IPS-20b (cell line): ENCODE measurements around the gene SPECC1.
"Not testable (repeated sequence)": the region's sequence is repeated elsewhere in the genome, so short reads cannot be mapped to it uniquely, and the experiment has no call there.

Experiments used
- H3K27ac ChIP-seq: one replicate; pipeline ENCODE4 v1.5.1; 2013; ENCODE audit warnings: low read length
- H3K27me3 ChIP-seq: 2 replicates; pipeline ENCODE4 v1.6.1; 2013; ENCODE audit warnings: mild to moderate bottlenecking, low read length, inconsistent platforms; ENCODE audit not compliant: insufficient read depth
- H3K36me3 ChIP-seq: 2 replicates; pipeline ENCODE4 v1.6.1; 2013; ENCODE audit warnings: low read depth, mild to moderate bottlenecking, inconsistent platforms, low read length, moderate library complexity; ENCODE audit not compliant: insufficient read depth
- H3K4me1 ChIP-seq: 2 replicates; pipeline ENCODE4 v1.6.1; 2013; ENCODE audit warnings: mild to moderate bottlenecking, control low read depth, inconsistent platforms, low read length, moderate library complexity; ENCODE audit not compliant: insufficient read depth
- H3K4me3 ChIP-seq: 2 replicates; pipeline ENCODE4 v1.5.1; 2013; ENCODE audit warnings: mild to moderate bottlenecking, low read length, inconsistent platforms
- H3K9ac ChIP-seq: 2 replicates; pipeline ENCODE4 v1.6.1; 2013; ENCODE audit warnings: low read depth, mild to moderate bottlenecking, inconsistent platforms, low read length, moderate library complexity
- H3K9me3 ChIP-seq: 2 replicates; pipeline ENCODE4 v1.6.1; 2013; ENCODE audit warnings: mild to moderate bottlenecking, low read depth, low read length, inconsistent platforms; ENCODE audit not compliant: insufficient read depth

The SPECC1 gene

GRCh38 chr17:20091174-20092029 lies 82.2 kb downstream of the SPECC1 start:
- no peak overlapping the region for H3K4me3 ChIP-seq
- no peaks in the 10 kb centered on the region for H3K9me3 ChIP-seq
- H3K4me1 ChIP-seq: peaks cover 24% of the 10 kb centered on the region; the same call in 1 of the 2 replicates
- no peaks in the 10 kb centered on the region for H3K27me3 ChIP-seq
- no peaks in the 10 kb centered on the region for H3K36me3 ChIP-seq
- no peak overlapping the region for H3K27ac ChIP-seq
- no peak overlapping the region for H3K9ac ChIP-seq

GRCh38 chr17:20092261-20092867 lies 83.2 kb downstream of the SPECC1 start:
- Histone ChIP-seq H3K36me3 (no peaks in the 10 kb centered on the region), H3K27me3 (no peaks in the 10 kb centered on the region), H3K9ac (no peak overlapping the region), H3K27ac (no peak overlapping the region), H3K4me3 (no peak overlapping the region), H3K9me3 (no peaks in the 10 kb centered on the region), H3K4me1 (peaks cover 24% of the 10 kb centered on the region; the same call in 1 of the 2 replicates)

- no peak overlapping the region for H3K4me3 ChIP-seq
- peaks cover 24% of the 10 kb centered on the region; the same call in 1 of the 2 replicates for H3K4me1 ChIP-seq
- H3K27ac ChIP-seq: no peak overlapping the region
Observed at GRCh38 chr17:20092973-20093626, 83.9 kb downstream of the SPECC1 start.

GRCh38 chr17:20094777-20095176 lies 85.6 kb downstream of the SPECC1 start:
- H3K4me1 ChIP-seq: peaks cover 24% of the 10 kb centered on the region; the same call in 1 of the 2 replicates
- H3K9ac ChIP-seq: no peak overlapping the region
- no peaks in the 10 kb centered on the region for H3K27me3 ChIP-seq
- no peak overlapping the region for H3K27ac ChIP-seq
- H3K9me3 ChIP-seq: no peaks in the 10 kb centered on the region
- H3K36me3 ChIP-seq: no peaks in the 10 kb centered on the region
- H3K4me3 ChIP-seq: no peak overlapping the region

More at GRCh38 chr17:20092973-20093626, 83.9 kb downstream of the SPECC1 start:
- Histone ChIP-seq H3K9me3 (no peaks in the 10 kb centered on the region), H3K9ac (no peak overlapping the region), H3K36me3 (no peaks in the 10 kb centered on the region), H3K27me3 (no peaks in the 10 kb centered on the region)

GRCh38 chr17:20095336-20096080 lies 86.3 kb downstream of the SPECC1 start:
- H3K4me3 ChIP-seq: no peak overlapping the region
- no peak overlapping the region for H3K27ac ChIP-seq
- H3K9me3 ChIP-seq: no peaks in the 10 kb centered on the region
- no peaks in the 10 kb centered on the region for H3K36me3 ChIP-seq
- no peaks in the 10 kb centered on the region for H3K27me3 ChIP-seq
- peaks cover 24% of the 10 kb centered on the region; the same call in 1 of the 2 replicates for H3K4me1 ChIP-seq
- H3K9ac ChIP-seq: no peak overlapping the region

GRCh38 chr17:20096430-20096829 lies 87.3 kb downstream of the SPECC1 start:
- H3K9me3 ChIP-seq: no peaks in the 10 kb centered on the region
- H3K4me3 ChIP-seq: no peak overlapping the region
- no peaks in the 10 kb centered on the region for H3K27me3 ChIP-seq
- H3K9ac ChIP-seq: no peak overlapping the region
- peaks cover 20% of the 10 kb centered on the region; the same call in 1 of the 2 replicates for H3K4me1 ChIP-seq
- H3K27ac ChIP-seq: no peak overlapping the region
- H3K36me3 ChIP-seq: no peaks in the 10 kb centered on the region

GRCh38 chr17:20097330-20097729 lies 88.2 kb downstream of the SPECC1 start:
- Histone ChIP-seq H3K36me3 (no peaks in the 10 kb centered on the region), H3K4me1 (peaks cover 11% of the 10 kb centered on the region; the same call in 1 of the 2 replicates), H3K27me3 (no peaks in the 10 kb centered on the region), H3K9me3 (no peaks in the 10 kb centered on the region), H3K27ac (no peak overlapping the region), H3K4me3 (no peak overlapping the region), H3K9ac (no peak overlapping the region)

- H3K9ac ChIP-seq: no peak overlapping the region
- no peaks in the 10 kb centered on the region for H3K36me3 ChIP-seq
- H3K9me3 ChIP-seq: no peaks in the 10 kb centered on the region
- no peak overlapping the region for H3K4me3 ChIP-seq
- H3K27me3 ChIP-seq: no peaks in the 10 kb centered on the region
- H3K27ac ChIP-seq: no peak overlapping the region
- H3K4me1 ChIP-seq: peaks cover 2% of the 10 kb centered on the region; the same call in 1 of the 2 replicates
Observed at GRCh38 chr17:20098314-20098713, 89.2 kb downstream of the SPECC1 start.

- H3K4me3 ChIP-seq, H3K27me3 ChIP-seq, H3K9ac ChIP-seq, H3K4me1 ChIP-seq, H3K9me3 ChIP-seq, H3K36me3 ChIP-seq, H3K27ac ChIP-seq: not testable (repeated sequence)
Observed at GRCh38 chr17:20100806-20101205, 91.6 kb downstream of the SPECC1 start.

GRCh38 chr17:20103454-20104446 lies 94.6 kb downstream of the SPECC1 start:
- no peak overlapping the region for H3K9ac ChIP-seq
- H3K36me3 ChIP-seq: no peaks in the 10 kb centered on the region
- H3K4me3 ChIP-seq: no peak overlapping the region
- H3K27me3 ChIP-seq: no peaks in the 10 kb centered on the region
- no peaks in the 10 kb centered on the region for H3K9me3 ChIP-seq
- no peaks in the 10 kb centered on the region for H3K4me1 ChIP-seq
- no peak overlapping the region for H3K27ac ChIP-seq
